HG03108 (cell line): Measurements from ENCODE around the gene ERMARD.
"Not testable (repeated sequence)": the region's sequence is repeated elsewhere in the genome, so short reads cannot be mapped to it uniquely, and the experiment has no call there.

Source experiments
- ATAC-seq: cut with Tn5 transposase; IDR thresholded peaks from one replicate; pipeline ENCODE4 v1.9.1; 2021; ENCODE audit warnings: moderate library complexity; ENCODE audit not compliant: unreplicated experiment

Gene ERMARD

GRCh38 chr6:169738204-169738975 lies 13.0 kb upstream of the ERMARD start:
- no peak for ATAC-seq

GRCh38 chr6:169738976-169739529 lies 12.4 kb upstream of the ERMARD start:
- no peak for ATAC-seq

GRCh38 chr6:169741344-169741743 lies 10.1 kb upstream of the ERMARD start:
- no peak for ATAC-seq

- ATAC-seq: no peak
Measured at GRCh38 chr6:169745405-169745804, 6.0 kb upstream of the ERMARD start.

- ATAC-seq: no peak
Measured at GRCh38 chr6:169746556-169746955, 4.9 kb upstream of the ERMARD start.

GRCh38 chr6:169752074-169752623 lies 727 bp downstream of the ERMARD start:
- peak; percentile 1 for ATAC-seq

GRCh38 chr6:169755162-169755561 lies 3.7 kb downstream of the ERMARD start:
- ATAC-seq: no peak

- ATAC-seq: no peak
Measured at GRCh38 chr6:169763308-169763707, 11.9 kb downstream of the ERMARD start.

- no peak for ATAC-seq
Measured at GRCh38 chr6:169763881-169764280, 12.5 kb downstream of the ERMARD start.

GRCh38 chr6:169765789-169766188 lies 14.4 kb downstream of the ERMARD start:
- ATAC-seq: not testable (repeated sequence)

- no peak for ATAC-seq
Measured at GRCh38 chr6:169766232-169766631, 14.8 kb downstream of the ERMARD start.

- ATAC-seq: no peak
Measured at GRCh38 chr6:169766921-169767736, 15.7 kb downstream of the ERMARD start.

- no peak for ATAC-seq
Measured at GRCh38 chr6:169774347-169774746, 22.9 kb downstream of the ERMARD start.

- ATAC-seq: no peak
Measured at GRCh38 chr6:169775321-169775720, 23.9 kb downstream of the ERMARD start.

- ATAC-seq: no peak
Measured at GRCh38 chr6:169776379-169776778, 25.0 kb downstream of the ERMARD start.

- ATAC-seq: no peak
Measured at GRCh38 chr6:169777896-169778295, 26.5 kb downstream of the ERMARD start.

- ATAC-seq: no peak
Measured at GRCh38 chr6:169778646-169779045, 27.2 kb downstream of the ERMARD start.

- no peak for ATAC-seq
Measured at GRCh38 chr6:169779092-169779815, 27.8 kb downstream of the ERMARD start.

- ATAC-seq: no peak
Measured at GRCh38 chr6:169779896-169780295, 28.5 kb downstream of the ERMARD start.

- no peak for ATAC-seq
Measured at GRCh38 chr6:169780571-169781091, 29.2 kb downstream of the ERMARD start.

- no peak for ATAC-seq
Measured at GRCh38 chr6:169782966-169783365, 31.5 kb downstream of the ERMARD start.
